CD4-positive, alpha-beta T cell treated with Interleukin-4 for 1 hour (primary cell): ENCODE data around the gene PHF21A.

Source experiments
- DNase-seq, 2 donors: peaks; one replicate each; pipeline ENCODE4 v3.0.0-alpha.2; 2020 to 2022

Gene PHF21A

DNA sequence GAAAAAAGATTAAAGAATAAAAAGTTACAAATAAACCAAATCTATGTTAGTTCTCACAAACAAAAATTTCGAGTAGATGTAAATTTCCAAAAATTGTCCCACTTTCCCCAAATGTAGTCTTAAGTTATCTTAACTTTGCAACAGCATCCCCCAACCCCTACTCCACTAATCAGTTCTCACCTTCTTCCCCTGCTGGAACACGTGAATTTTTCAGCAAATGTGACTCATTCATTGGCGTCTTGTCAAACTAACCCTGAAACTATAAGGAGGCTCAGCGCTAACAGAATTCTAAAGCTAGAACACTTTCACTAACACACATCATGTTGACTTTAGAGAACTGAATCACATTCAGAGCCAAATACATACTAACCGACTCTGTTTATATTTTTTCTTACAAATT, 46.1 kb downstream of the PHF21A start:
- DNase-seq: no peak

DNA sequence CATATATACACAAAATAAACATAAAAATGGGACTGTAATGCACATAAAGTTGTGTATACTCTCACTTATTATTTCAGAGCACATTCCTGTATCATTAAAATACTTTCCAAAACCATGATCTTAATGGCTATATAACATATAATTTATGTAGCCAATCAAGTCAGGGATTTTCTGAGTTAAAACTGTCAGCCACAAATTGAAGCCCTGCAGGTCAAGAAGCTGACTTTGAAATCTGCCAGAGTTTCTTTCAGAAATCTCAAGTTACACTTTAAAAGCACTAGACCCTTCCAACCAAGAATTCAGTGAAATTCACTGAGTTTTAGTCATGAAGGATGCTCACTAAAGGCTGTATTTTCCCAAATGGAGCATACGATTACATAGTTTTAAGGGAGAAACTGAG, 47.6 kb downstream of the PHF21A start:
- DNase-seq: no peak

- DNase-seq: no peak
Observed at GRCh38 chr11:46072172-46072964, 48.9 kb downstream of the PHF21A start.

DNA sequence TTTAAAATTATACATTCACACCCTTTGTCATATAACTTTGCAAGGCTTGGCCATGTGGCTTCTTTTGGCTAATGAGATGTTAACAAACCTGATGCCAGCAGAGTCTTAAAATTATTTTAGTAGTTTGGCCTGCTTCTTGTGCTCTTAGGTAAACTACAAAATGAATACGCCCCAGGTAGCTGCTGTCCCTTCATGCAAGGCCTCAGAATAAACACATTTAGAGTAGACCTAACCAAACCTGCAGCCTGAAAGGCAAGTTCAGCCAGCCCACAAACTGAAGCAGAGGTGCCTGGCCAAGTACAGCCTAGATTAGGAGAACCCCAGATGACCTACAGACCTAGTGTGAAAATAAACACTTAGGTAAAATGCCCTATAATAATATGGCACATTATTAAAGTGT, 50.2 kb downstream of the PHF21A start:
- DNase-seq: no peak

- DNase-seq: no peak
Observed at GRCh38 chr11:46069595-46069994, 51.7 kb downstream of the PHF21A start.

DNA sequence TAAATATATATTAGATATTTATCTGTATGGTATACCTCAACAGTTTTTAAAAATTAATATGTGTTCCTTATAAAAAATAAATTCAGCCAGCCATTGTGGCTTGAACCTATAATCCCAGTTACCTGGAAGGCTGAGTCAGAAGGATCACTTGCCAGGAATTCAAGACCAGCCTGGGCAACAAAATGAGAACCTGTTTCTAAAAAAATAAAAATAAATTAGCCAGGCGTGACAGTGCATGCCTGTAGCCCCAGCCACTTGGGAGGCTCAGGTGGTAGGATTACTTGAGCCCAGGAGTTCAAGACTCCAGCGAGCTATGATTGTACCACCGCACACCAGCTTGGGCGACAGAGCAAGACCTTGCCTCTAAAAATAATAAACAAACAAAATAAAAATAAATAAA, 54.9 kb downstream of the PHF21A start:
- DNase-seq: no peak

DNA sequence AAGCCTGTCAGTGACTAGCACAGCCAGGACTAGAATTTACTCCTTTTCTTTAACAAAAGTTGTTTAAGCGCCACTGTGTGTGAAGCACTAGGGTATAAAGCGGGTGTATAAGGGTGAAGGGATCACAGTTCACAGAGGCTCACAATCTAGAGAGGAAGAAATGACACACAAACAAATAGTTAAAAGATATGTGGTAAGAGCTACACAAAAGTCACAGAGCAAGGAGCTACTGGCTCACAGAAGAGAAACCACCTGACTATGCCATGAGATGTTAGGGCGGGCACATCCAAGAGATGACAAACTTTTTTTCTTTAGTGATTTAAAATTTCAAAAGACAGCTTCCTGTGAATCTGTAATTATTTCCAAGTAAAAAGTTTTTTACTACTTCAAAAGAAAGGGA, 55.6 kb downstream of the PHF21A start:
- no peak for DNase-seq

DNA sequence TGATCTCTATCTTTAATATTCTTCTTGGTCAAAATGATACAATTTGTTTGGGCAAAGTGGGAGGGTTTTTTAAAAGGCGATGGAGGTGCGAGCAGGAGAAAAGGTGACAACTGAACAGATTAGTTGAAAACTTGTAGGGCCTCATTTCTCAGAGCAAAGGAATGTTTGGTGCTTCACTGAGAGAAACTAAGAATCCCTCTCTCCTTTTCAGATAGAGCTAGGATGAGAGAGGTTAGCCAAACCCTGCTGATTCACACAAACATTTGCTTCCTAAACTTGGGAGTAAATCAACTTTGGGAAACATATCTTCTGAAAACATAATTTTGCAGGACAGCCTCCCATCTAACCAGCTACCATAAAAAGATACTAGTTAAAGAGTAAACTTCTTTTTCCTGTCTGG, 57.0 kb downstream of the PHF21A start:
- DNase-seq: no peak

DNA sequence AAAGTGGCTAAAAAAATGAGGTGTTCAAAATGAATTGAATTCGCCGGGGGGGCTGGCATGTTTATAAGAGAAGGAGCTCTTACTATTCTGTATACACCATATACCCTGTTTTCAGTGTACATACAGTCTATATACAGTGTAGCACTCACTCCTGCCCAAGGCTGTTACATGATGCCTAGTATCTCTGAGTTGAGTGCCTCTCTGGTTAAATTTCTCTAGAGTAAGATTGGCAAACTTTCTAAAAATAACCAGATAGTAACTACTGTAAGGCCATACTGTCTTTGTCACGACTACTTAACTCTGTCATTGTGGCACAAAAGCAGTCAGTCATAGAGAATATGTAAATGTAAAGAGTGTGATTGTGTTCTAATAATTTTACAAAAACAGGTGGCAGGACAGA, 58.1 kb downstream of the PHF21A start:
- DNase-seq: no peak

GRCh38 chr11:46060013-46060412, 61.2 kb downstream of the PHF21A start:
- DNase-seq: no peak

GRCh38 chr11:46057489-46057888, 63.8 kb downstream of the PHF21A start:
- DNase-seq: no peak

DNA sequence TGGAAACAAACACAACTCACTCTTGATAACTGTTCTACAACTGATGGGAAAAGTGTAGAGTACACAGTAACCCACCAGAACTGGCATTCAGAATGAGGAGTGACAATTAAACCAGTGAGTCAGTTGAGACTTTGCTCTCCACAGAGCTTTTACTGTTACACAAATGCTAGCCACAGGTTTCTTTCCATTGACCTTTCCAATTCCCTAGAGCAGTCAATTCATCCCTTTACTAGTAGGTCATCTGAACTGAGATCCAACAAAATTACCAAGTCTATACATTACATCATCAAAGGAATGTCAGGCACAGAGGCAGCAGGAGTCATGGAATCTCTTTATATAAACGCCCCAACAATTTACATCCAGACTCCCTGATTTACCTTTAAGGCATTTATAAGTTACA, 65.9 kb downstream of the PHF21A start:
- DNase-seq: no peak

- no peak for DNase-seq
Observed at GRCh38 chr11:46051102-46051501, 70.2 kb downstream of the PHF21A start.

DNA sequence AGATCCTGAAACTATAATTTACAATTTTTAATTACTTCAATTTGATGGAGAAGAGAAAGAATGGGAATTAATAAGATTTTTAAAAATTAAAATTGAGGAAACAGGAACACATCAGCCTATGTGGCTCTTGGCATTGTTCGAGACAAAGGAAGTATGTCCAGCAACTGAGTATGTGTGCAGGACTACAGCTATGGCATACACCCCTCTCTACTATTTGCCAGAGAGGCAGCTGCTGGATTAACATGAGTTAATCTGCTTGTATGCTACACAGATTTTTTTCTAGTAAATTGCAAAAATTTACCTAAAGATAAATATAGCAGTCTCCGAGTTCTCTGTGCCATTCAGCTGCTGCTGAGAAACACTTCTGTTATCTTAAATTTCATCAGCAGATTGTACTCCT, 70.6 kb downstream of the PHF21A start:
- no peak for DNase-seq

- no peak for DNase-seq
Observed at GRCh38 chr11:46050003-46050461, 71.2 kb downstream of the PHF21A start.

DNA sequence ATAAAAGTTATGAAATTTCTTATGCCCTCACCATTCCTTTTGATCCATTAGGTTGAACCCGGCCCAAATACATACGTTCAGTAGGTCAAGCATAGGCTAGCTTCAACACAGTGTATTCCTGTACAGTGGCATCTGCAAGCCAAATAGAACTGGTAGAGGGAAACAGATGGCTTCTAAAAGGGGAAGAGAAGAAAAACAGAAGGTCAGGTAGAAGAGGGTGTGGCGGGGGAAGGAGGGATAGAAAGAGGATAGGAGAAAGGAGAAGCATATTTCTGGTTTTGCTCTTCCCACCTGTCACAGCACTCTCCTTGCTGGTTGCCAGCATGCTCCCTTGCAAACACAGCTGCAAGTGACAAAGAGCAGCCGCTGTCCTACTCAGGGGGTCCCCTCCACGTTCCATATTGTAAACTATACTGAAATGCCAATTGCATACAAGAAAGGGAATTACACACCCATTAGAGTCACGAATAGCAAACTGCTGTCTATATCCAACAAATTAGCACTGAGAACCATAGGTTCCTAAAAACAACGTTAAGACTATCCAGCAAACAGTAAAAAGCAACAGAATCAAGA, 71.8 kb downstream of the PHF21A start:
- DNase-seq: no peak

DNA sequence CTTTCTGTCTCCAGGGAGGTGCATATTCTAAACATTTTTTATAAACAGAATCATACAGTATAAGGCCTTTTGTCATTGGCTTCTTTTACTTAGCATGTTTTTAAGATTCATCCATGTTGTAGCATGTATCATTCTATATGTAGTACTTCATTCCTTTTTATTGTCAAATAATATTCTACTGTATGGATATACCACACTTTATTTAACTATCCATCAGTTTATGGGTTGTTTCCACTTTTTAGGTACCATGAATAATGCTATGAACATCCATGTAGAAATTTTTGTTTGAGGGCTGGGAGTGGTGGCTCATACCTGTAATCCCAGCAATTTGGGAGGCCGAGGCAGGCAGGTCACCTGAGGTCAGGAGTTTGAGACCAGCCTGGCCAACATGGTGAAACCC, 73.1 kb downstream of the PHF21A start:
- DNase-seq: no peak

- DNase-seq: no peak
Observed at GRCh38 chr11:46047520-46047919, 73.7 kb downstream of the PHF21A start.

DNA sequence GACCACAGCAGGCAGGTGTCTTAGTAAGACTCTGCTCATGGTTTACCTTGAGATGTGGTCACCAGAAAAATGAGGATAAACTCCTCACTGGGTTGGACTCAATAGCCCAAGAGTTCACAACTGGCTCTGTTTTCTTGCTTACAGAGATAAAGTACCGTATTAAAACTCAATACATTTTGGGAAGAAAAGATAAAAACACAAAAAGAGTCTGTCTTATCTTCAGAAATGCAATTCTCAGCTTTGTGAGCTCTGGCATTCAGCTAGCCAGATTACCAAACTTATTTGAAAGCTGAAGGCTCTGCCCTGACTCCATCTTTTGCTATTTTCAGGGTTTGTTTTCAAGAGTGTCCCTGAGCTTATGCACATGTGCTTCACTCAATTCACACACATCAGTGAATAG, 75.4 kb downstream of the PHF21A start:
- no peak for DNase-seq

DNA sequence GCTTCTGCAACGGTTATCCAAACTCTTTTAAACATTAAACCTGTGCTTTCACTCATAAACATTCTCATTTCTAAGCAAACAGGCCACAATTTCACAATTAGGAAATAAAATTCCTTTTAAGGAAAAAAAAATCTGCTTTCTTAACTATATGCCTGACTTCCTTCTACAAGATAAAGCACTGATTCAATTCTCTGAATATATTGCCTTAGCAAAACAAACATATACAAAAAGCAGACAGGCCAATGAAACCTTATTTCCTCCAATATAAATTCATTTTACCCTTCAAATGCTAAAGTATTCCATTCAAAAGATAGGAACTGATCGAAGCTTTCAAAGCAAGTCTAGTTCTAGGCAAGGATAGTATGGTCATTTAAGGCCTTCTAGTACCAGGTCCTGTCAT, 76.7 kb downstream of the PHF21A start:
- DNase-seq: no peak

- DNase-seq: no peak
Observed at GRCh38 chr11:46039990-46040389, 81.3 kb downstream of the PHF21A start.

DNA sequence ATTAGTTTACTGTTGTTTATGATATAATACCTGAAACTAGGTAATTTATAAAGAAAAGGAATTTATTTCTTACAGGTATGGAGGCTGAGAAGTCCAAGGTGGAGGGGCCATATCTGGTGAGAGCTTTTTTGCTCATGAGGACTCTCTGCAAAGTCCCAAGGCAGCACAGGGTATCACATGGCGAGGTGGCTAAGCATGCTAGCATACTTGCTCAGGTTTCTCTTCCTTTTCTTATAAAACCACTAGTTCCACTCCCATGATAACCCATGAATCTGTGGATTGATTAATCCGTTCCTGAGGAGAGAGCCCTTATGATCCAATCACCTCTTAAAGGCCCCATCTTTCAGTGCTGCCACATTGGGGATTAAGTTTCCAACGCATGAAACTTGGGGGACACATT, 82.7 kb downstream of the PHF21A start:
- DNase-seq: no peak

- DNase-seq: no peak
Observed at GRCh38 chr11:46036969-46037368, 84.3 kb downstream of the PHF21A start.

DNA sequence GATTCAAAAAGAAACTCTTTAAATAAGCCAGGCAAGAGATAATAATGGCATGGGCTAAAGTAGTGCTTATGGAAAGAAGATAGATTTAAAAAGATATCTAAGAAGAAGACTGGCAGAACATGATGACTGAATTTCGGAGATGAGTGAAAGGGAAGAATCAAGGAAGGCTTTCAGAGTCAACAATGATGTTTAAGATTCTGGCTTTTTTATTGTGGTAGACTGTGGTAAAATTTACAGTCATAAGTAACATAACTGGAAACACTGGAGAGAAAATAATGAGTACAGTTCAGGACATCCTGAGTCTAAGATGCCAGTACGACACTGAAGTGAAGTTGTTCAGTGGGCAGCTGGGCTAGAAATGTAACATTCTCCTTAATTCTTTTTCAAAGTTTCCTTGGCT, 85.2 kb downstream of the PHF21A start:
- no peak for DNase-seq

GRCh38 chr11:46034041-46034440, 87.2 kb downstream of the PHF21A start:
- DNase-seq: no peak
